Spleen (tissue), 11 donors: ENCODE data around the gene COL5A1. TPM values are rescaled to one million over a fixed set of nuclear protein-coding genes. Genes with fewer than 3 reads are reported as not detected.

Experiments
- DNase-seq: peaks from one replicate; pipeline ENCODE4 v3.0.0-alpha.2; 2020
- H3K27ac ChIP-seq, 8 donors: fragments of 200-600 bp; sonication (generic) in 7 of 8; 1 replicate in 4 of 8; 2 replicates in 4 of 8; pipeline versions ENCODE4 v1.5.0 to v1.8.0; 2016 to 2021; ENCODE audit warnings: inconsistent platforms in 4 of 8, mild to moderate bottlenecking in 4 of 8, moderate library complexity in 1 of 8
- H3K27me3 ChIP-seq, 7 donors: fragments of 200-600 bp; sonication (generic) in 6 of 7; replicated peaks in 1 of 7; 1 replicate in 4 of 7; 2 replicates in 3 of 7; pipeline versions ENCODE4 v1.5.0 to v1.8.0; 2016 to 2021; ENCODE audit warnings: inconsistent platforms in 3 of 7, mild to moderate bottlenecking in 1 of 7
- H3K36me3 ChIP-seq, 6 donors: fragments of 200-600 bp; sonication (generic) in 5 of 6; 1 replicate in 4 of 6; 2 replicates in 2 of 6; pipeline versions ENCODE4 v1.5.0 to v1.8.0; 2016 to 2021; ENCODE audit warnings: inconsistent platforms in 2 of 6
- H3K4me1 ChIP-seq, 6 donors: fragments of 200-600 bp; sonication (generic) in 5 of 6; 1 replicate in 3 of 6; 2 replicates in 3 of 6; pipeline versions ENCODE4 v1.5.0 to v1.8.0; 2016 to 2021; ENCODE audit warnings: inconsistent platforms in 3 of 6
- H3K4me3 ChIP-seq, 8 donors: fragments of 200-600 bp; sonication (generic) in 7 of 8; 1 replicate in 4 of 8; 2 replicates in 4 of 8; pipeline versions ENCODE4 v1.5.0 to v1.8.0; 2016 to 2021; ENCODE audit warnings: inconsistent platforms in 4 of 8, mild to moderate bottlenecking in 4 of 8, moderate library complexity in 2 of 8
- H3K9me3 ChIP-seq, 8 donors: fragments of 200-600 bp; sonication (generic) in 7 of 8; 1 replicate in 4 of 8; 2 replicates in 4 of 8; pipeline versions ENCODE4 v1.5.0 to v1.8.0; 2016 to 2021; ENCODE audit warnings: inconsistent platforms in 4 of 8
- POLR2A ChIP-seq, 3 donors: fragments of 450-650 bp; IDR thresholded peaks; one replicate each; pipeline ENCODE4 v1.5.1; 2017; ENCODE audit warnings: antibody characterized with exemption in 3 of 3, mild to moderate bottlenecking in 1 of 3
- POLR2AphosphoS5 ChIP-seq, 3 donors: sonication (generic); formaldehyde crosslinking; IDR thresholded peaks; one replicate each; pipeline ENCODE4 v1.5.1; 2017; ENCODE audit warnings: antibody characterized with exemption in 3 of 3
- WGBS, 5 donors: extraction: QIAGEN DNeasy Blood & Tissue Kit in 3 of 5; methylation state at CpG; one replicate each; pipeline versions ENCODE4 v1.1.5 to v1.1.7; 2013 to 2018; 5-methylcytosine and 5-hydroxymethylcytosine counted together
- intact Hi-C: fragments of 100-400 bp; cut with DNase I; formaldehyde crosslinking; loops from one replicate; pipeline ENCODE4 v1.15.0; 2023; ENCODE audit warnings: low total_unique reads
- polyA plus RNA-seq, 3 donors: library from polyadenylated mRNA; stranded (reverse); fragments of 200-250 nt; gene quantifications; one replicate each; pipeline ENCODE4 v1.2.1, GENCODE V29; 2013
- total RNA-seq, 7 donors: library from RNA; depleted of rRNA in 3 of 7; stranded (reverse); fragments of >200 nt in 3 of 7; fragmentation: NEBNext Ultra II Directional in 4 of 7; extraction: Animal tissue kit (Norgen Biotek cat#: 25700) in 4 of 7; gene quantifications; one replicate each; pipeline versions ENCODE4 v1.1.0 to v1.2.1, GENCODE V29; 2016 to 2021
- TF ChIP-seq, protein P1 (sequence below), 11 experiments: fragments of 200-600 bp in 7 of 11; fragments of 450-650 bp in 4 of 11; sonication (generic) in 4 of 11; IDR thresholded peaks in 8 of 11; conservative IDR thresholded peaks in 3 of 11; 1 replicate in 7 of 11; 2 replicates in 4 of 11; pipeline versions ENCODE4 v1.4.0 to v1.8.0; 2016 to 2021; ENCODE audit warnings: antibody characterized with exemption in 11 of 11, inconsistent platforms in 4 of 11, mild to moderate bottlenecking in 1 of 11
- donor health status: healthy with polysubstance abuse.
- donor health status: DM: no; HTN: no; CAD: no; lungs with moderate emphysema.
- donor health status: DM: no; HTN: no; CAD: no.
- donor health status: Bipolar disorder and iron deficiency.
- donor health status: healthy.
- donor health status: DM: no; HTN: no; CAD: no.
- donor health status: DM: yes; HTN: yes; CAD: no.

COL5A1 gene
- total and polyA plus RNA-seq, 10 donors: 2.6 to 50.6 (median 23.7) TPM

- peaks cover 0 to 11% (median 0%) of the 10 kb centered on the region in 6 donors for H3K4me1 ChIP-seq
- WGBS, 5 donors: 84 to 92% (median 89%) methylated on average over 25 to 39 of the region's 39 CpGs
- peak; percentile 63 for DNase-seq
- TF ChIP-seq, protein P1, sequence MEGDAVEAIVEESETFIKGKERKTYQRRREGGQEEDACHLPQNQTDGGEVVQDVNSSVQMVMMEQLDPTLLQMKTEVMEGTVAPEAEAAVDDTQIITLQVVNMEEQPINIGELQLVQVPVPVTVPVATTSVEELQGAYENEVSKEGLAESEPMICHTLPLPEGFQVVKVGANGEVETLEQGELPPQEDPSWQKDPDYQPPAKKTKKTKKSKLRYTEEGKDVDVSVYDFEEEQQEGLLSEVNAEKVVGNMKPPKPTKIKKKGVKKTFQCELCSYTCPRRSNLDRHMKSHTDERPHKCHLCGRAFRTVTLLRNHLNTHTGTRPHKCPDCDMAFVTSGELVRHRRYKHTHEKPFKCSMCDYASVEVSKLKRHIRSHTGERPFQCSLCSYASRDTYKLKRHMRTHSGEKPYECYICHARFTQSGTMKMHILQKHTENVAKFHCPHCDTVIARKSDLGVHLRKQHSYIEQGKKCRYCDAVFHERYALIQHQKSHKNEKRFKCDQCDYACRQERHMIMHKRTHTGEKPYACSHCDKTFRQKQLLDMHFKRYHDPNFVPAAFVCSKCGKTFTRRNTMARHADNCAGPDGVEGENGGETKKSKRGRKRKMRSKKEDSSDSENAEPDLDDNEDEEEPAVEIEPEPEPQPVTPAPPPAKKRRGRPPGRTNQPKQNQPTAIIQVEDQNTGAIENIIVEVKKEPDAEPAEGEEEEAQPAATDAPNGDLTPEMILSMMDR (IDR thresholded peaks at IDR 0.05 in 8 of 11, conservative IDR thresholded peaks at IDR 0.05 in 3 of 11): no peak
- TF ChIP-seq POLR2A (IDR thresholded peaks at IDR 0.05): no peak
- no peaks in the 10 kb centered on the region for H3K9me3 ChIP-seq
- peaks cover 0 to 9% (median 0%) of the 10 kb centered on the region in 7 donors for H3K27me3 ChIP-seq
- H3K27ac ChIP-seq: no peak overlapping the region
- no peaks in the 10 kb centered on the region for H3K36me3 ChIP-seq
- intact Hi-C loops: no loop called here
- no peak overlapping the region for H3K4me3 ChIP-seq
Observed at GRCh38 chr9:134627417-134628353, 13.9 kb upstream of the COL5A1 start.

GRCh38 chr9:134628354-134628736, 13.3 kb upstream of the COL5A1 start:
- TF ChIP-seq, protein P1 (IDR thresholded peaks at IDR 0.05 in 8 of 11, conservative IDR thresholded peaks at IDR 0.05 in 3 of 11): no peak
- TF ChIP-seq POLR2A (IDR thresholded peaks at IDR 0.05): no peak
- no peak for TF ChIP-seq POLR2AphosphoS5 (IDR thresholded peaks at IDR 0.05)
- WGBS, 5 donors: 81 to 91% (median 85%) methylated on average over 9 of the region's 9 CpGs
- H3K4me3 ChIP-seq: no peak overlapping the region
- H3K9me3 ChIP-seq: no peaks in the 10 kb centered on the region
- H3K27ac ChIP-seq: no peak overlapping the region
- H3K36me3 ChIP-seq: no peaks in the 10 kb centered on the region
- peaks cover 0 to 11% (median 0%) of the 10 kb centered on the region in 6 donors for H3K4me1 ChIP-seq
- DNase-seq: peak; percentile 34
- intact Hi-C loops: no loop called here
- H3K27me3 ChIP-seq: peaks cover 0 to 3% (median 0%) of the 10 kb centered on the region in 7 donors

GRCh38 chr9:134629061-134629585, 12.5 kb upstream of the COL5A1 start:
- H3K27ac ChIP-seq: no peak overlapping the region
- TF ChIP-seq POLR2AphosphoS5 (IDR thresholded peaks at IDR 0.05) (no peak), POLR2A (IDR thresholded peaks at IDR 0.05) (no peak)
- TF ChIP-seq, protein P1 (IDR thresholded peaks at IDR 0.05 in 8 of 11, conservative IDR thresholded peaks at IDR 0.05 in 3 of 11): no peak
- H3K9me3 ChIP-seq: no peaks in the 10 kb centered on the region
- DNase-seq: peak; percentile 59
- H3K4me3 ChIP-seq: no peak overlapping the region
- H3K27me3 ChIP-seq: no peaks in the 10 kb centered on the region
- no peaks in the 10 kb centered on the region for H3K36me3 ChIP-seq
- WGBS, 5 donors: 83 to 96% (median 87%) methylated on average over 20 to 21 of the region's 21 CpGs
- H3K4me1 ChIP-seq: peaks cover 0 to 11% (median 0%) of the 10 kb centered on the region in 6 donors
- intact Hi-C loops: no loop called here
